GM10847 (cell line): Measurements from ENCODE around the gene PLXNA4.

Source experiments
- POLR2A ChIP-seq: IDR thresholded peaks from 2 replicates; pipeline ENCODE4 v1.6.1; 2011; ENCODE audit not compliant: insufficient read length; ENCODE audit errors: extremely low read depth

PLXNA4 gene

GRCh38 chr7:132169730-132170129 is 406.5 kb downstream of the PLXNA4 start:
- no peak for TF ChIP-seq POLR2A

GRCh38 chr7:132168239-132168638 is 408.0 kb downstream of the PLXNA4 start:
- no peak for TF ChIP-seq POLR2A

GRCh38 chr7:132164558-132165125 is 411.6 kb downstream of the PLXNA4 start:
- TF ChIP-seq POLR2A: no peak

- no peak for TF ChIP-seq POLR2A
Measured at GRCh38 chr7:132162556-132163144, 413.6 kb downstream of the PLXNA4 start.

- TF ChIP-seq POLR2A: no peak
Measured at GRCh38 chr7:132161976-132162375, 414.3 kb downstream of the PLXNA4 start.

- no peak for TF ChIP-seq POLR2A
Measured at GRCh38 chr7:132161533-132161915, 414.7 kb downstream of the PLXNA4 start.

- no peak for TF ChIP-seq POLR2A
Measured at GRCh38 chr7:132160611-132161532, 415.4 kb downstream of the PLXNA4 start.

GRCh38 chr7:132158841-132159240 is 417.4 kb downstream of the PLXNA4 start:
- TF ChIP-seq POLR2A: no peak

- TF ChIP-seq POLR2A: no peak
Measured at GRCh38 chr7:132158166-132158565, 418.1 kb downstream of the PLXNA4 start.

GRCh38 chr7:132155715-132156114 is 420.6 kb downstream of the PLXNA4 start:
- TF ChIP-seq POLR2A: no peak

- TF ChIP-seq POLR2A: no peak
Measured at GRCh38 chr7:132154695-132155471, 421.4 kb downstream of the PLXNA4 start.

- no peak for TF ChIP-seq POLR2A
Measured at GRCh38 chr7:132154248-132154647, 422.0 kb downstream of the PLXNA4 start.

GRCh38 chr7:132152131-132152889 is 424.0 kb downstream of the PLXNA4 start:
- TF ChIP-seq POLR2A: no peak

GRCh38 chr7:132150711-132151110 is 425.6 kb downstream of the PLXNA4 start:
- TF ChIP-seq POLR2A: no peak
